ENCODE results near the gene P2RX3. TPM values are rescaled to one million over a fixed set of nuclear protein-coding genes. Genes with fewer than 3 reads are reported as not detected.
A peak's percentile ranks its signal among the peaks of the same experiment; 100 is the strongest.

The P2RX3 gene
- total and polyA plus RNA-seq, 4 donors = 0.11 TPM; not detected in 3

GRCh38 chr11:57320067-57320718 is 18.0 kb upstream of the P2RX3 start:
- H3K4me3 ChIP-seq = no peak overlapping the region
- H3K36me3 ChIP-seq (ENCODE audit: control insufficient read depth in 4 of 4, insufficient read depth in 4 of 4, low read length in 4 of 4) = peaks cover 0 to 39% (median 26%) of the 10 kb centered on the region in 4 donors
- DNase-seq (no peak), ATAC-seq (ENCODE audit: insufficient read depth, low FRiP score) (no peak)
- peak overlapping the region in 1 of 2 donors; percentile 7 for H3K27ac ChIP-seq (ENCODE audit: low read depth in 1 of 2, low read length in 1 of 2)
- H3K4me1 ChIP-seq (ENCODE audit: control insufficient read depth in 5 of 5, insufficient read depth in 5 of 5, low read length in 5 of 5) = peaks cover 0 to 70% (median 53%) of the 10 kb centered on the region in 5 donors
- TF ChIP-seq, protein P1, sequence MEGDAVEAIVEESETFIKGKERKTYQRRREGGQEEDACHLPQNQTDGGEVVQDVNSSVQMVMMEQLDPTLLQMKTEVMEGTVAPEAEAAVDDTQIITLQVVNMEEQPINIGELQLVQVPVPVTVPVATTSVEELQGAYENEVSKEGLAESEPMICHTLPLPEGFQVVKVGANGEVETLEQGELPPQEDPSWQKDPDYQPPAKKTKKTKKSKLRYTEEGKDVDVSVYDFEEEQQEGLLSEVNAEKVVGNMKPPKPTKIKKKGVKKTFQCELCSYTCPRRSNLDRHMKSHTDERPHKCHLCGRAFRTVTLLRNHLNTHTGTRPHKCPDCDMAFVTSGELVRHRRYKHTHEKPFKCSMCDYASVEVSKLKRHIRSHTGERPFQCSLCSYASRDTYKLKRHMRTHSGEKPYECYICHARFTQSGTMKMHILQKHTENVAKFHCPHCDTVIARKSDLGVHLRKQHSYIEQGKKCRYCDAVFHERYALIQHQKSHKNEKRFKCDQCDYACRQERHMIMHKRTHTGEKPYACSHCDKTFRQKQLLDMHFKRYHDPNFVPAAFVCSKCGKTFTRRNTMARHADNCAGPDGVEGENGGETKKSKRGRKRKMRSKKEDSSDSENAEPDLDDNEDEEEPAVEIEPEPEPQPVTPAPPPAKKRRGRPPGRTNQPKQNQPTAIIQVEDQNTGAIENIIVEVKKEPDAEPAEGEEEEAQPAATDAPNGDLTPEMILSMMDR (IDR thresholded peaks at IDR 0.05; ENCODE audit: control extremely low read depth, extremely low read depth) = no peak
- no peaks in the 10 kb centered on the region for H3K9me3 ChIP-seq (ENCODE audit: control insufficient read depth in 4 of 4, insufficient read depth in 3 of 4, low read length in 3 of 4)
- no peaks in the 10 kb centered on the region for H3K27me3 ChIP-seq (ENCODE audit: control insufficient read depth in 3 of 3, insufficient read depth in 3 of 3, low read length in 2 of 3)
- 87 to 95% methylated on average over 21 to 22 of the region's 22 CpGs for WGBS, 2 donors
- no peak overlapping the region for H3K9ac ChIP-seq (ENCODE audit: insufficient read depth in 1 of 2, low read length in 2 of 2)

DNA sequence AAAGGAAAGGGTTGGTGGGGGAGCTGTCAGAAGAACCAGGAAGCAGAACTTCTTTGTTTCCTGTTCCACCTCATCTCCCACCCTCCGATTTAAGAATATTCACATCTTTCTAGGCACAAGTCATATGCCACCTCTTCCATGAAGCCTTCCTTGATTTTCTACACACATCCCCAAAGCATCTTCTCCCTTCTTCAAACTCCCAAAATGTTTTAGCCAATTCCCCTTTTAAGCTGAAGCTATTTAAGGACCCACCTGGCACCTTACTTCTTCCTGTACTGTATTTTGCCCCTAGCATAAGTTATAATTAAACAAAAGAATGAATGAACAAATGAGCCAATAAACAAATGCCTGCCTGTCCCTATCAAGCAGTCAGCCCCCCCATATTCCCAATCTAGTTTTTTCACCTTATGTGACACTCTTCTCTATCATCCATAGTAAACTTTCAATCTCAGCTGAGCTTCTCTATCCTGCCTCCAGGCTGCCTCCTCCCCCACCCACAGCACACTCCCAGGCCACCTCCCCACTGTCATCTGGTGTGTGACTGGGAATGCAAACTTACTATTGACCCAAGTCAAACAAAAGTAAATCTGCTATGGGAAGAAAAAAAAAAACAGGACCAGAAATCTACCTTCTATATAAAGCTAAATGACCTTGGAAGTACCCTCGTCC is 17.3 kb upstream of the P2RX3 start:
- H3K9me3 ChIP-seq (ENCODE audit: control insufficient read depth in 4 of 4, insufficient read depth in 3 of 4, low read length in 3 of 4) = no peaks in the 10 kb centered on the region
- ATAC-seq (ENCODE audit: insufficient read depth, low FRiP score) (no peak), DNase-seq (no peak)
- peaks cover 0 to 70% (median 55%) of the 10 kb centered on the region in 5 donors for H3K4me1 ChIP-seq (ENCODE audit: control insufficient read depth in 5 of 5, insufficient read depth in 5 of 5, low read length in 5 of 5)
- 71 to 81% methylated on average over 2 of the region's 2 CpGs for WGBS, 2 donors
- H3K27me3 ChIP-seq (ENCODE audit: control insufficient read depth in 3 of 3, insufficient read depth in 3 of 3, low read length in 2 of 3) = no peaks in the 10 kb centered on the region
- no peak overlapping the region for H3K9ac ChIP-seq (ENCODE audit: insufficient read depth in 1 of 2, low read length in 2 of 2)
- no peak overlapping the region for H3K4me3 ChIP-seq
- H3K27ac ChIP-seq (ENCODE audit: low read depth in 1 of 2, low read length in 1 of 2) = peak overlapping the region in 1 of 2 donors; percentile 81
- peaks cover 0 to 33% (median 23%) of the 10 kb centered on the region in 4 donors for H3K36me3 ChIP-seq (ENCODE audit: control insufficient read depth in 4 of 4, insufficient read depth in 4 of 4, low read length in 4 of 4)
- TF ChIP-seq, protein P1 (IDR thresholded peaks at IDR 0.05; ENCODE audit: control extremely low read depth, extremely low read depth) = no peak

- ATAC-seq (ENCODE audit: insufficient read depth, low FRiP score) = no peak
Observed at GRCh38 chr11:57321388-57322255, 16.5 kb upstream of the P2RX3 start.

More at GRCh38 chr11:57321388-57322255, 16.5 kb upstream of the P2RX3 start:
- no peak for DNase-seq
- no peak overlapping the region for H3K4me3 ChIP-seq
- no peaks in the 10 kb centered on the region for H3K9me3 ChIP-seq (ENCODE audit: control insufficient read depth in 4 of 4, insufficient read depth in 3 of 4, low read length in 3 of 4)
- H3K4me1 ChIP-seq (ENCODE audit: control insufficient read depth in 5 of 5, insufficient read depth in 5 of 5, low read length in 5 of 5) = peaks cover 0 to 68% (median 50%) of the 10 kb centered on the region in 5 donors
- peaks cover 0 to 32% (median 21%) of the 10 kb centered on the region in 4 donors for H3K36me3 ChIP-seq (ENCODE audit: control insufficient read depth in 4 of 4, insufficient read depth in 4 of 4, low read length in 4 of 4)
- TF ChIP-seq, protein P1 (IDR thresholded peaks at IDR 0.05; ENCODE audit: control extremely low read depth, extremely low read depth) = no peak
- H3K27ac ChIP-seq (ENCODE audit: low read depth in 1 of 2, low read length in 1 of 2) = peak overlapping the region; percentile 50 to 81
- peak overlapping the region; percentile 65 to 93 for H3K9ac ChIP-seq (ENCODE audit: insufficient read depth in 1 of 2, low read length in 2 of 2)
- H3K27me3 ChIP-seq (ENCODE audit: control insufficient read depth in 3 of 3, insufficient read depth in 3 of 3, low read length in 2 of 3) = no peaks in the 10 kb centered on the region
- 37 to 59% methylated on average over 6 of the region's 6 CpGs for WGBS, 2 donors

All from lung (tissue), 12 donors.